Common myeloid progenitor, CD34-positive (primary cell): ENCODE measurements around the gene FAM193A.

Experiments
- CTCF ChIA-PET: fragments of 350-600 bp; sonication (Branson Sonifier 250); formaldehyde crosslinking; loops from one replicate; lab custom pipeline; 2021; ENCODE audit warnings: antibody characterized with exemption; lab: Charles Lee
- POLR2A ChIA-PET: fragments of 350-600 bp; sonication (Branson Sonifier 250); formaldehyde crosslinking; loops from one replicate; lab custom pipeline; 2021; ENCODE audit warnings: antibody characterized with exemption; lab: Charles Lee
- DNase-seq, 3 donors: peaks; one replicate each; pipeline versions ENCODE4 v3.0.0 to v3.0.0-alpha.2; 2013
- H3K27ac ChIP-seq, 2 experiments: 1 replicate in 1 of 2; 2 replicates in 1 of 2; pipeline ENCODE4 v1.7.0; 2013; ENCODE audit warnings: inconsistent platforms in 2 of 2, low read length in 2 of 2, mild to moderate bottlenecking in 2 of 2, low read depth in 1 of 2, moderate library complexity in 1 of 2; ENCODE audit not compliant: severe bottlenecking in 2 of 2, insufficient read depth in 1 of 2, poor library complexity in 1 of 2
- H3K27me3 ChIP-seq, 5 experiments: replicated peaks in 2 of 5; 1 replicate in 3 of 5; 2 replicates in 2 of 5; pipeline versions ENCODE4 v1.6.1 to v1.7.0; 2013; ENCODE audit warnings: low read length in 4 of 5, mild to moderate bottlenecking in 2 of 5, moderate library complexity in 2 of 5, inconsistent platforms in 1 of 5; ENCODE audit not compliant: insufficient read depth in 5 of 5, control insufficient read depth in 4 of 5
- H3K36me3 ChIP-seq, 4 experiments: 1 replicate in 2 of 4; 2 replicates in 2 of 4; pipeline versions ENCODE4 v1.6.1 to v1.7.0; 2013; ENCODE audit warnings: low read length in 3 of 4, control low read depth in 1 of 4, mild to moderate bottlenecking in 1 of 4; ENCODE audit not compliant: control insufficient read depth in 4 of 4, insufficient read depth in 4 of 4
- H3K4me1 ChIP-seq, 4 experiments: 1 replicate in 3 of 4; 2 replicates in 1 of 4; pipeline versions ENCODE4 v1.6.1 to v1.7.1; 2013; ENCODE audit warnings: low read length in 3 of 4, mild to moderate bottlenecking in 3 of 4, control low read depth in 1 of 4, inconsistent platforms in 1 of 4, moderate library complexity in 1 of 4; ENCODE audit not compliant: control insufficient read depth in 4 of 4, insufficient read depth in 4 of 4; ENCODE audit errors: control extremely low read depth in 1 of 4
- H3K4me3 ChIP-seq, 7 experiments: 1 replicate in 4 of 7; 2 replicates in 3 of 7; pipeline versions ENCODE4 v1.5.1 to v1.7.0; 2013; ENCODE audit warnings: mild to moderate bottlenecking in 7 of 7, low read length in 6 of 7, moderate library complexity in 6 of 7, inconsistent platforms in 2 of 7, low read depth in 2 of 7, control low read depth in 1 of 7; ENCODE audit not compliant: insufficient read depth in 4 of 7, control insufficient read depth in 1 of 7; ENCODE audit errors: extremely low read depth in 1 of 7
- H3K9me3 ChIP-seq, 5 experiments: 1 replicate in 4 of 5; 2 replicates in 1 of 5; pipeline versions ENCODE4 v1.6.1 to v1.7.1; 2013; ENCODE audit warnings: low read length in 4 of 5, mild to moderate bottlenecking in 2 of 5, inconsistent platforms in 1 of 5, low read depth in 1 of 5, moderate library complexity in 1 of 5; ENCODE audit not compliant: control insufficient read depth in 4 of 5, insufficient read depth in 2 of 5; ENCODE audit errors: control extremely low read depth in 1 of 5
- WGBS: methylation state at CpG from one replicate; pipeline ENCODE4 v1.1.5; 2013; ENCODE audit not compliant: insufficient coverage; 5-methylcytosine and 5-hydroxymethylcytosine counted together

Gene FAM193A

GRCh38 chr4:2744576-2745270, 208.3 kb downstream of the FAM193A start:
- ChIA-PET POLR2A (no interaction called here), CTCF (interaction anchor here (2.5 kb wide), 1 partner anchor 18 kb away, joined by 9 read pairs; no protein-coding TSS in a partner anchor)
- H3K36me3 ChIP-seq, result peaks cover 19 to 68% (median 51%) of the 10 kb centered on the region in 4 experiments
- 95% methylated on average over 25 of the region's 28 CpGs for WGBS
- H3K4me1 ChIP-seq, result peaks cover 0 to 17% (median 13%) of the 10 kb centered on the region in 4 experiments
- H3K27me3 ChIP-seq, result no peaks in the 10 kb centered on the region
- no peaks in the 10 kb centered on the region for H3K9me3 ChIP-seq
- H3K27ac ChIP-seq, result no peak overlapping the region
- DNase-seq, result no peak
- no peak overlapping the region for H3K4me3 ChIP-seq

- Histone ChIP-seq H3K27me3 (no peaks in the 10 kb centered on the region), H3K36me3 (peaks cover 21 to 70% (median 51%) of the 10 kb centered on the region in 4 experiments), H3K27ac (peak overlapping the region; percentile 54 to 59), H3K4me3 (no peak overlapping the region), H3K4me1 (peaks cover 0 to 13% (median 10%) of the 10 kb centered on the region in 4 experiments), H3K9me3 (no peaks in the 10 kb centered on the region)
- ChIA-PET CTCF (interaction anchor here (0.7 to 2.5 kb wide), 3 partner anchors 10 to 122 kb away, joined by 3 to 9 read pairs (median 3); no protein-coding TSS in a partner anchor), POLR2A (no interaction called here)
- WGBS, result 80% methylated on average over 2 of the region's 5 CpGs
- DNase-seq, result no peak
These were observed 209.1 kb downstream of the FAM193A start for GRCh38 chr4:2745516-2745915.

- Histone ChIP-seq H3K27me3 (no peaks in the 10 kb centered on the region), H3K4me1 (peaks cover 0 to 13% (median 10%) of the 10 kb centered on the region in 4 experiments), H3K36me3 (peaks cover 21 to 77% (median 54%) of the 10 kb centered on the region in 4 experiments), H3K4me3 (no peak overlapping the region), H3K27ac (peak overlapping the region; percentile 54 to 59), H3K9me3 (no peaks in the 10 kb centered on the region)
- WGBS, result 77% methylated on average over 19 of the region's 21 CpGs
- CTCF ChIA-PET, result interaction anchor here (0.7 to 2.5 kb wide), 4 partner anchors 10 to 128 kb away, joined by 3 to 9 read pairs (median 3); no protein-coding TSS in a partner anchor
- POLR2A ChIA-PET, result interaction anchor here (0.7 kb wide), 1 partner anchor 57 kb away, joined by 3 read pairs; no protein-coding TSS in a partner anchor
- DNase-seq, result peak; percentile 46 to 94 (median 92)
These were observed 209.7 kb downstream of the FAM193A start for GRCh38 chr4:2745981-2746806.

GRCh38 chr4:2746891-2747695, 210.6 kb downstream of the FAM193A start:
- Histone ChIP-seq H3K27me3 (no peaks in the 10 kb centered on the region), H3K9me3 (no peaks in the 10 kb centered on the region), H3K4me3 (no peak overlapping the region), H3K4me1 (peaks cover 0 to 13% (median 10%) of the 10 kb centered on the region in 4 experiments), H3K27ac (no peak overlapping the region), H3K36me3 (peaks cover 21 to 72% (median 52%) of the 10 kb centered on the region in 4 experiments)
- WGBS, result 84% methylated on average over 10 of the region's 16 CpGs
- no peak for DNase-seq
- POLR2A ChIA-PET, result no interaction called here
- CTCF ChIA-PET, result interaction anchor here (1.0 to 2.5 kb wide), 3 partner anchors 15 to 129 kb away, joined by 3 to 9 read pairs (median 3); no protein-coding TSS in a partner anchor

GRCh38 chr4:2750719-2751605, 214.5 kb downstream of the FAM193A start:
- 95% methylated on average over 13 of the region's 19 CpGs for WGBS
- CTCF ChIA-PET, result interaction anchor here (1.3 kb wide), 2 partner anchors 19 to 203 kb away, joined by 3 to 4 read pairs; no protein-coding TSS in a partner anchor
- POLR2A ChIA-PET, result no interaction called here

GRCh38 chr4:2753436-2753835, 217.0 kb downstream of the FAM193A start:
- Histone ChIP-seq H3K9me3 (no peaks in the 10 kb centered on the region), H3K4me3 (no peak overlapping the region), H3K27ac (no peak overlapping the region), H3K27me3 (no peaks in the 10 kb centered on the region), H3K4me1 (peaks cover 0 to 19% (median 13%) of the 10 kb centered on the region in 4 experiments), H3K36me3 (peaks cover 2 to 21% (median 4%) of the 10 kb centered on the region in 4 experiments)
- POLR2A ChIA-PET, result no interaction called here
- DNase-seq, result no peak
- whole genome bisulfite sequencing, result 100% methylated on average over 1 of the region's 4 CpGs
- CTCF ChIA-PET, result interaction anchor here (1.0 to 1.4 kb wide), 3 partner anchors 9 to 42 kb away, joined by 3 to 4 read pairs (median 3); no protein-coding TSS in a partner anchor

More at GRCh38 chr4:2750719-2751605, 214.5 kb downstream of the FAM193A start:
- no peak overlapping the region for H3K27ac ChIP-seq
- H3K36me3 ChIP-seq, result peaks cover 6 to 41% (median 21%) of the 10 kb centered on the region in 4 experiments
- no peak for DNase-seq
- H3K4me3 ChIP-seq, result no peak overlapping the region
- peaks cover 0 to 26% (median 16%) of the 10 kb centered on the region in 4 experiments for H3K4me1 ChIP-seq
- H3K9me3 ChIP-seq, result no peaks in the 10 kb centered on the region
- H3K27me3 ChIP-seq, result no peaks in the 10 kb centered on the region
